Fibroblast of mammary gland (primary cell): ENCODE results near the gene DNAJC1.

Source experiments
- DNase-seq: peaks from one replicate; pipeline ENCODE4 v3.0.0-alpha.2; 2010; ENCODE audit warnings: low read depth
- H3K4me3 ChIP-seq: 2 replicates; pipeline ENCODE4 v1.5.1; 2011; ENCODE audit warnings: low read depth, mild to moderate bottlenecking, low read length, moderate library complexity; ENCODE audit not compliant: control insufficient read depth
- TF ChIP-seq, protein P1 (sequence below): conservative IDR thresholded peaks from 2 replicates; pipeline ENCODE4 v1.5.1; 2011; ENCODE audit warnings: low read depth, low read length, inconsistent platforms; ENCODE audit not compliant: control insufficient read depth, insufficient read depth

Gene DNAJC1

DNA sequence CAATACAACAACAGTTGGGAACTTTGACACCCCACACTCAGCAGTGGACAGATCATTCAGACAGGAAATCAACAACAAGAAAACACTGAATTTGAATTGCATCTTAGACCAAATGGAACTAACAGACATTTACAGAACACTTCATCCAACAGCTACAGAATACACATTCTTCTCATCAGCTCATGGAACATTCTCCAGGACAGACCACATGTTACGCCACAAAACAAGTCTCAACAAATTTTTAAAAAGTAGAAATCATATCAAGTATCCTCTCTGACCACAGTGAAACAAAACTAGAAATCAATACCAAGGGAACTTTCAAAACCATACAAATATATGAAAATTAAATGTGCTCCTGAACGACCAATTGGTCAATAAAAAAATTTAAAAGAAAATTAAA, 212.3 kb downstream of the DNAJC1 start:
- TF ChIP-seq, protein P1, sequence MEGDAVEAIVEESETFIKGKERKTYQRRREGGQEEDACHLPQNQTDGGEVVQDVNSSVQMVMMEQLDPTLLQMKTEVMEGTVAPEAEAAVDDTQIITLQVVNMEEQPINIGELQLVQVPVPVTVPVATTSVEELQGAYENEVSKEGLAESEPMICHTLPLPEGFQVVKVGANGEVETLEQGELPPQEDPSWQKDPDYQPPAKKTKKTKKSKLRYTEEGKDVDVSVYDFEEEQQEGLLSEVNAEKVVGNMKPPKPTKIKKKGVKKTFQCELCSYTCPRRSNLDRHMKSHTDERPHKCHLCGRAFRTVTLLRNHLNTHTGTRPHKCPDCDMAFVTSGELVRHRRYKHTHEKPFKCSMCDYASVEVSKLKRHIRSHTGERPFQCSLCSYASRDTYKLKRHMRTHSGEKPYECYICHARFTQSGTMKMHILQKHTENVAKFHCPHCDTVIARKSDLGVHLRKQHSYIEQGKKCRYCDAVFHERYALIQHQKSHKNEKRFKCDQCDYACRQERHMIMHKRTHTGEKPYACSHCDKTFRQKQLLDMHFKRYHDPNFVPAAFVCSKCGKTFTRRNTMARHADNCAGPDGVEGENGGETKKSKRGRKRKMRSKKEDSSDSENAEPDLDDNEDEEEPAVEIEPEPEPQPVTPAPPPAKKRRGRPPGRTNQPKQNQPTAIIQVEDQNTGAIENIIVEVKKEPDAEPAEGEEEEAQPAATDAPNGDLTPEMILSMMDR, result no peak
- no peak overlapping the region for H3K4me3 ChIP-seq
- no peak for DNase-seq

DNA sequence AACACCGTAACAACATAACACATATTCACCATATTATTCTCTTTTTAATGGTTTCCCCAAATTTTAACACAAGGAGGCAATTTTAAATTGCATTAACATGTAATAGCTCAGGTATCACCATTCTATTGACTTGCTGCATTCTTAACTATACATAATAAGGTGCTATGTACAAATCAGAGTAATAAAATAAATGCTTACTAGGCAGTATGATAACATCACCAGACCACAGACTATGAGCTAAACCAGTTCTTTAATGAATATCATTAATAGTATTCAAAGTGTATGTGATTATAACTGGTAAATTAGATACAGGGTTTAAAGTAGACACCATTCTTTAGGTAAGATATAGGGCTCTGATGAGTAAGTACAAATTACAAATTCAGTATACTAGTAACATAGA, 226.6 kb downstream of the DNAJC1 start:
- DNase-seq, result no peak
- TF ChIP-seq, protein P1, result no peak
- no peak overlapping the region for H3K4me3 ChIP-seq

DNA sequence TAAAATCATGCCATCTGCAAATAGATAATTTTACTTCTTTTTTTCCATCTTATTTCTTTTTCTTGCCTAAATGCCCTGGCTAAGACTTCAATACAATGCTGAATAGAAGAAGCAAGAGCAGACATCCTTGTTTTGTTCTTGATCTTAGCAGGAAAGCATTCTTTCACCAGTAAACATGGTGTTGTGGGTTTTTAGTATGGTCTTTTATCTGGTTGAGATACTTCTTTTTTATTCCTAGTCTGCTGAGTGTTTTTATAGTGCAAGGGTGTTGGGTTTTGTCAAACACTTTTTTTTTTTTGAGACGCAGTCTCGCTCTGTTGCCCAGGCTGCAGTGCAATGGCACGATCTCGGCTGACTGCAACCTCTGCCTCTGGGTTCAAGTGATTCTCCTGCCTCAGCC, 232.3 kb downstream of the DNAJC1 start:
- TF ChIP-seq, protein P1, result no peak

DNA sequence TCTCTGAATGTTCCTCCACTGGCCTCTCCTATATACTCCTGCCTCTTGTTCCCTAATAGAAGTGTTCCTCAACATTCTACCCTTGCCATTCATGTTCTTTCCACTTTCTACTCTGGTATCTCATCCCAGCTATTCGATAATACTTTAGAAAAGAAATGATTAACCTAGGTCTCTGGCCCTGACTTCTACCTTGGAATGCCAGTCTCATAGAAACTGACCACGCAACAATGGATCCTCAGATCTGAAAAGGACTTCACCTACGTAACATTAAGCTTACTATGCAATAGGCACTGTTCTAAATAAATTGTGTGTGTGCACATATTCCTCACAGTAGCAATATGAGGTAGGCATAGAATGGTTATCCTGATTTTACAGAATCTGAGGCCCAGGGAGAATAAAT, 234.5 kb downstream of the DNAJC1 start:
- TF ChIP-seq, protein P1, result no peak
- DNase-seq, result no peak
- no peak overlapping the region for H3K4me3 ChIP-seq

More for the DNA sequence above, 232.3 kb downstream of the DNAJC1 start:
- no peak for DNase-seq
- H3K4me3 ChIP-seq, result no peak overlapping the region

DNA sequence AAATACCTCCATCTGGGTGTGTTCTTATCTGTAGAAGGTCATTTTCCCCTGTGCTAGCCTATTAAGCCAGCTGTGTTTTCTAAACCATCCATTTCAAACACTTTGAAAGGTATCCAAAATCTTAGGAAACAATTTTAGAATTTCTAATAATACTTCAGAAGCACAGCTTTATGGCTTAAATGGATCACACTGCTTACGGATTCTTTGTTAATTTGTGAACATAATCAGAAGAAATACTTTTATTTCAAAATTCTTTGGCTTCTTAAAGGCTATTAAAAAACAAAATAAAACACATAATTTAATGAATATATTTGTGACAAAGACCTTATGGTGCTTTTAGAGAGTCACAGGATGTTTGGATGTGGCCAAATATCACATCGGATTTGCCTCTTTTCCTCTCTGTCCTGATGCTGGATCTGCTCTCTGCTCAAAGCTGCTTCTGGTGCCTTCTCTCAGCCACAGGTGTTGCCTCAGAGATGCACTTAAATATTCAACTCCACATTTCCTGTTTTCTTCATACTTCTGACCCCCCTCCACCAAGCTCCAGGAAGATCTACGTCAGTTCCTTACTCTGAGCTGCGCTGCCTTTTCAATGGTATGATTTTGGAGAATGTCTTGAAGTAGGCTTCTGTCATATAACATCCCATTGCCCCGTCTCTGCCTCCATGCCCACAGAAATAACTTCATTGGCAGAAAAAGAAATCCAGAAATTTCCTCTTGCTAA, 238.9 kb downstream of the DNAJC1 start:
- H3K4me3 ChIP-seq, result no peak overlapping the region
- TF ChIP-seq, protein P1, result no peak
- no peak for DNase-seq

DNA sequence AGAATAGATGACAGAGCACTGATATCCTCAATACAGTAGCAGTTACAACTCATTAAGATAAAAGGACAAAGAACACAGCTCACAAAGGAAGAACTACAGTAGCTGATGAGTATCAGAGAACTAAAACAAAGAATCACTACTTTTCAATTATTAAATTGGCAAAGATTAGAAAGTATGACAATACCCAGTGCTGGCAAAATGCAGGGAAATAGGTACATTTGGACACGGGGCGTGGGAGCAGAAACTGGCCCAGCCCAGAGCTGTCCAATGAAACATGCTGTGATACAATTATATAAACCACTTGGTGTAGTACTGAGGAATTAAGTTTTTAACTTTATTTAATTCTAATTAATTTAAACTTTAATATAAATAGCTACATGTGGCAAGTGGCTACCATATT, 243.2 kb downstream of the DNAJC1 start:
- DNase-seq, result no peak
- TF ChIP-seq, protein P1, result no peak

DNA sequence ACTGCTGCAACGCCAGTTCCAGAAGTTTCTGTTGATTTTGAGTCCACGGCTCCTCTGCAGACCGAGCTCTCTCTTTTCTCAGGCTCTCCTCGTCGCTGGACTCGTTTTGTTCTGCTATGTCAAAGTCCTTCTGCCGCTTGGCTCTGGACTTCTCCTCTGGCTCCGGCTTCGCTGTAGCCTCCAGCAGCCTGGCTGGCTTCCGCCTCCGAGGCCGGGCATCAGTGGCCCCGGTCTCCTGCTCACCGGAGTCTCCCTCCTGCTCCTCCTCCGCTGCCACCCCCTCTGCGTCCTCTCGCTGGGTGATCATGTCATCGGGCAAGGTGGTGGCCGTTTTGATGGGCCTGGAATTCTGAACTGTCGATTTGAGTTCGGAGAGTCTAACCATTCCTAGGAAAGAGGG, 244.3 kb downstream of the DNAJC1 start:
- no peak for DNase-seq
- TF ChIP-seq, protein P1, result no peak
- H3K4me3 ChIP-seq, result no peak overlapping the region

More for the DNA sequence above, 243.2 kb downstream of the DNAJC1 start:
- no peak overlapping the region for H3K4me3 ChIP-seq
